Measurements from ENCODE around the gene RNF19B. TPM values are rescaled to one million over a fixed set of nuclear protein-coding genes. Genes with fewer than 3 reads are reported as not detected.

The RNF19B gene
- total and polyA plus RNA-seq, 2 of the 8 experiments (the other 6 are each of a cell fraction or from before 2014, with no cell fraction given), result 9.2 to 11.2 TPM

- no peak for TF ChIP-seq SAP30 (IDR thresholded peaks at IDR 0.05; ENCODE audit: insufficient read depth, insufficient replicate concordance, low read length)
- TF ChIP-seq CHD7 (IDR thresholded peaks at IDR 0.05; ENCODE audit: insufficient replicate concordance, low read length), result no peak
- TF ChIP-seq MAX (IDR thresholded peaks at IDR 0.05), result no peak
- no peak for TF ChIP-seq RNF2 (IDR thresholded peaks at IDR 0.05; ENCODE audit: borderline replicate concordance, low read depth, low read length, missing control alignments, poor library complexity, severe bottlenecking)
Observed at GRCh38 chr1:32906654-32907053, 58.0 kb downstream of the RNF19B start (continued).
